GM18526 (cell line): Measurements from ENCODE around the gene MRPL9.

Experiments used
- POLR2A ChIP-seq: IDR thresholded peaks from 3 replicates; pipeline ENCODE4 v1.6.1; 2011; ENCODE audit not compliant: insufficient read length; ENCODE audit errors: extremely low read depth

The MRPL9 gene

GRCh38 chr1:151760597-151761385 is 2.5 kb downstream of the MRPL9 start:
- TF ChIP-seq POLR2A = no peak

GRCh38 chr1:151759241-151759640 is 4.1 kb downstream of the MRPL9 start:
- no peak for TF ChIP-seq POLR2A

GRCh38 chr1:151756291-151756690 is 7.0 kb downstream of the MRPL9 start:
- no peak for TF ChIP-seq POLR2A

GRCh38 chr1:151741516-151741915 is 21.8 kb downstream of the MRPL9 start:
- no peak for TF ChIP-seq POLR2A

GRCh38 chr1:151739590-151740355 is 23.5 kb downstream of the MRPL9 start:
- no peak for TF ChIP-seq POLR2A

- no peak for TF ChIP-seq POLR2A
Measured at GRCh38 chr1:151737479-151737878, 25.8 kb downstream of the MRPL9 start.

- no peak for TF ChIP-seq POLR2A
Measured at GRCh38 chr1:151737026-151737425, 26.3 kb downstream of the MRPL9 start.

- no peak for TF ChIP-seq POLR2A
Measured at GRCh38 chr1:151733126-151733525, 30.2 kb downstream of the MRPL9 start.

- no peak for TF ChIP-seq POLR2A
Measured at GRCh38 chr1:151729966-151730291, 33.4 kb downstream of the MRPL9 start.

GRCh38 chr1:151729157-151729965 is 33.9 kb downstream of the MRPL9 start:
- no peak for TF ChIP-seq POLR2A

GRCh38 chr1:151728151-151729054 is 34.9 kb downstream of the MRPL9 start:
- TF ChIP-seq POLR2A = no peak

- TF ChIP-seq POLR2A = no peak
Measured at GRCh38 chr1:151723726-151724370, 39.4 kb downstream of the MRPL9 start.

- no peak for TF ChIP-seq POLR2A
Measured at GRCh38 chr1:151721788-151722510, 41.3 kb downstream of the MRPL9 start.

GRCh38 chr1:151720974-151721787 is 42.1 kb downstream of the MRPL9 start, which contains the start of gene RIIAD1:
Gene RIIAD1, plus strand, starts transcription at chr1:151721522. Its CDS starts 15 bp downstream, at chr1:151721537.
- no peak for TF ChIP-seq POLR2A
